Globus pallidus (tissue), 1 donor: Measurements from ENCODE around the gene NPNT.
"Not testable (repeated sequence)": the region's sequence is repeated elsewhere in the genome, so short reads cannot be mapped to it uniquely, and the experiment has no call there.

Experiments used
- DNase-seq: peaks from one replicate; pipeline ENCODE4 v3.0.0-alpha.2; 2015; ENCODE audit warnings: low spot score

Gene NPNT

DNA sequence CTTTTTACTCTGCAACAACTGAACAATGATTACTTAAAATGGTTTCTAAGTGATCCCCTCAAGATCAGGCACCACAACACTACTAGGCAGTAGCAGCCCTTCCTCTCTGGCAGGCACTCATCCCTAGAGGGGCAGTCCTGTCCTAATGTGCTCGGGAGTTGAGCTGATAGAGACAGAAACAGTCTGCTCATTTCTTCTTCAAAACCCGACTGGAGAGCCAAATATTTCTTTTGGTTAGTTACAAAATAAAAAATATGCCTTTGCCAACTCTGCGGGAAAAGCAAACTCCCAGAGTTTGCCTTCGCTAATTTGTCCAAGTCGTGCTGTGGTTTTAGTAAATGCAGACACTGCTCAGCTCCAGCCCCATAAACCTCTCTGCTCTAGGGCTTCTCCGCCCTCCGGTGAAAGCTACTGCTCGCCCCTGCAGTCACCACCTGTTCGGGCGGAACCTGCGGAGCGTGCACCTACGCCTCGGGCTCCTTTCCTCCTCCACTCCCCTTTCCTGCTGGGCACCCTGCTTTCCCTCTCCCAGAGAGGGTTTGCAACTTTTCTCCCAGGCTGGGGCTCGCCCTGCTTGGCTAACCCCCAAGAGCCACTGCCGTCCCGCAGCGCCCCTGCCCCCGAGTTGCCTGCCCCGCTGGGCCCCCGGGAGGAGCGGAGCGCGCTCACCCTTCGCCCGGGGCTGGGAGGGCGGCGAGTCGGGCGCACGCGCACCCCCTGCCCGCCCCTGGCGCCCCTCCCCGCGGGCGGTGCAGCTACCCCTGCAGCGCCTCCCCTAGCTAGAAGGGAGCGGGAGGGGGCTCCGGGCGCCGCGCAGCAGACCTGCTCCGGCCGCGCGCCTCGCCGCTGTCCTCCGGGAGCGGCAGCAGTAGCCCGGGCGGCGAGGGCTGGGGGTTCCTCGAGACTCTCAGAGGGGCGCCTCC, at the start of gene NPNT:
NPNT (plus strand) TSS at position 812 of the 923 bp plus-strand sequence. CDS start 182 bp downstream, outside the sequence.
- DNase-seq = no peak

DNA sequence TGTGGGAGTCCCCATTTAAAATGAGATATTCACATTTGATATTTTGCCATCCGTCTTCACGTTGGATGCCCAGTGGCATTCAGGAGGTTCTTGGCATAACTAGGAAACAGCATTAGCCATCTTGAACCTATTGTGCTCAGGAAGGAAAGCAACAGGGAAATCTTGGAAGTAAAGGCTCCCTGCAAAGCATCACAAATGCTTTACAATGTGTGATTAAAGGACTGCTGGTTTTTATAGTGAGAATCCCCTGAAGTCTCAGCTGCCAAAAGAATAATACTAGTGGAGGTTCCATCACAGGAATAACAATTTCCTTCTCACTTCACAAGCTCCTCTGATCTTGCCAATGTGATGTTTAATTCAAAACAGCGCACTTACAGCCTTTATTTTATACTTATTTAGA, 49.7 kb upstream of the NPNT start:
- DNase-seq = no peak

- not testable (repeated sequence) for DNase-seq
These were observed 46.9 kb upstream of the NPNT start for GRCh38 chr4:105848359-105848758.

DNA sequence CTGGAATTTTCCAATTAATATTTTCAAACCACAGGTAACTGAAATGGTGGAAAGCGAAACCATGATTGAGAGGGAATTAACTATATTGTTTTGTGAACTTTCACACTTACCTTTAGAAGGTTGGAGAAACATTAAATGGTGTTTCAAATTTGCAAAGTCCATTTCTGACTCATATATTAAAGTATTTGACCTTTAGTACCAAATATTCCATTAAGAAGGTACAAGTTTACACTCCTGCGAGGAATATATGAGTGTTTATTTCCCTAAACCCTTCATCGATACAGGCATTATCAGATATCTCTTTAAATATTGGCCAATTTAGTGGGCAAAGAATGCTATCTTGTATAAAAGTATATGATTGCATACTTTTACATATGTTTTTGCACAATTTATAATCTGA, 44.1 kb upstream of the NPNT start:
- DNase-seq = no peak

- not testable (repeated sequence) for DNase-seq
These were observed 43.0 kb upstream of the NPNT start for GRCh38 chr4:105852230-105852629.

DNA sequence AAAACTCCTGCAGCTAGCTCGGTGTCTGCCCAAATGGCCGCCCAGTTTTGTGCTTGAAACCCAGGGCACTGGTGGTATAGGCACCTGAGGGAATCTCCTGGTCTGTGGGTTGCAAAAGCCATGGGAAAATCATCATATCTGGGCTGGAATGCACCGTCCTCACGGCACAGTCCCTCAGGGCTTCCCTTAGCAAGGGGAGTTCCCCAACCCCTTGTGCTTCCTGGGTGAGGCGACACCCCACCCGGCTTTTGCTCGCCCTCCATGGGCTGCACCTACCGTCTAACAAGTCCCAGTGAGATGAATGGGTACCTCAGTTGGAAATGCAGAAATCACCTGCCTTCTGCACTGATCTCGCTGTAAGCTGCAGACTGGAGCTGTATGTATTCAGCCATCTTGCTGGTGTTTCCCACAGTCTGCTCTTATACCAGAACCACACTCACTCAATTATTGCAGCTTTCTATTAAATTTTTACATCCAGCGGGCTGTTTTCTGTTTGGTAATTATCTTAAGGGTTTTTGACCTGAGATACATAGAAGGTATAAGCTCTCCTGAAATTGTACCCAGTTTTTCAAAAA, 36.7 kb upstream of the NPNT start:
- no peak for DNase-seq

DNA sequence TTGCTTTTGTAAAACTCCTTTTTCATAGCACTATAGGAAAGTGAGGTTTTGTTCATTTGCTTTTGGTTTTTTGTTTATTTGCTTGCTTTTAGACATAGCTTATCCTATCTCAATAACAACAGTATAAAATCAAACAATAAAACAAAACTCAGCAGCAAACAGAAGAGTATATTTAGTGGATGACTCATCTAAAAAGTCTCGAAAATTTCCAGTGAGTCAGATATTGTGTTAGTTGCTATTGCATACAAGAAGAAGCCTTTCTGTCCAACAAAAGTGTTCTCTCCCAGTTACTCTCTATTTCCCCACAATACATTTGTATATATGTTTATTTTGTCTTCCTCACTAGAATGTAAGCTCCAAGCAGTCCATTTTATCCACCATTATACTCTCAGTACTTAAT, 36.0 kb upstream of the NPNT start:
- DNase-seq = no peak

DNA sequence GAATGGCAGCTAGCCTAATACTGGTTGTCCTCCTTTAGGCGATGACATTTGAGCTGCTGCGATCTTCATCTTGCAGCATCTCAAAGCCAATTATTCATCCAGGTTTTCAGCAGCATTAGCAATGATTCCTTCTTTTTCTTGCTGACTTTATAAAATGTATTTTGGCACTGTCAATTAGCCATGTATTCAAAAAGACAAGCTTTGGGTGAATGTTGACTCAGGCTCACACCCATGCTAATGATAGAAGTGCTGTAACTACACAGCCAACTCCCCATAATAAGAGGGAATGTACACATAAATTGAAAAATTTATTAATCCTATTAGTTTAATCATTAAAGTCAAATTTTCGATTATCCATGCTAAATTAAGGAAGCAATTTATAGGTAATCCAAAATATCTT, 24.3 kb upstream of the NPNT start:
- no peak for DNase-seq

DNA sequence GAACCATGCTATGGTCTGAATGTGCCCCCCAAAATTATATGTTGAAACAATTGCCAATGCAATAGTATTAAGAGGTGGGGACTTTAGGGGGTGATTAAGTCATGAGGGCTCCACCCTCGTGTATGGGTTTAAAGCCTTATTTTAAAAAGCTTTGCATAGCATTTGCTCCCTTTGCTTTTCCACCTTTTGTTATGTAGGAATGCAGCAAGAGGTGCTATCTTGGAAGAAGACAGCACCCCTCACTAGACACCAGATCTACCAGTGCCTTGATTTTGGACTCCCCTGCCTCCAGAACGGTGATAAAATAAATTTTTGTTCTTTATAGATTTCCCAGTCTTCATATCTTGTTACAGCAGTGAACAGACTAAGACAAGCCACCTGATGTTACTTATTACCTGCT, 23.3 kb upstream of the NPNT start:
- DNase-seq = no peak

GRCh38 chr4:105875233-105875632, 20.0 kb upstream of the NPNT start:
- DNase-seq = no peak

DNA sequence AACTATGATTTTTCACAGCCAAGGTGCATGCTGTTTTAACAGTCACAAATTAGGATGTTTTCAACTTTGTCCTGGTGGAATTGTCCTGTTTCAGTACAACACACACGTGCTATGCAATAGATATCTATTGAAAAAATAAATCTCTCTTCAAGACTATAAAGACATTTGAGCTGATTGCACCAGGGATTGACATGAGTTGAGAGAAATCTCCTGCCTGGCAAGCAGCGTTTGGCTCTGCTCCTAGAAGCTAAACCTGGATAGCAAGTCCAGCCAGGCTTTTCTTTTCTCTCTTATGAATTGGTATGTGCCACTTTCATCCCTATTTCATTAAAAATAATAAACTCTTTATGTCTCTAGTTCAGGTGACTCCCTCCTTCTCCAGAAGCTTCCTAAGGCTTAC, 16.6 kb upstream of the NPNT start:
- DNase-seq = no peak

DNA sequence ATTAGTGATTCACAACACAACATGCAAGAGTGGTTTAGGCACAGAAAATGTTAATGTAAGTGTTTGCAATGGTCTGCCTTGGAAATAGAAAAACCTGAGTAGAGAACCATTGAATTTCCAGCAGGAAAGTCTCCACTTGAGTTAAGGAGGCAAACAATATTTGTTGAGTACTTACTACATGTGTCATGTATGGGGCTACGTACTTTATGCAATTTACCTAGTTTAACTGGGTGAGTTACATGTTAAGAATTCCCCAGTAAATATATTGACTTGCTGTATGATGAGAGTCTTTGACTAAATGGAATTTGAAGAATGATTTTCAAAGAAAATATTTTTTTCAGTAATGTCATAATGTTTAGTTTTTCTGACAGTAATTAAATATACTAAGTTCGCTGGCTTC, 7.8 kb upstream of the NPNT start:
- DNase-seq = no peak

DNA sequence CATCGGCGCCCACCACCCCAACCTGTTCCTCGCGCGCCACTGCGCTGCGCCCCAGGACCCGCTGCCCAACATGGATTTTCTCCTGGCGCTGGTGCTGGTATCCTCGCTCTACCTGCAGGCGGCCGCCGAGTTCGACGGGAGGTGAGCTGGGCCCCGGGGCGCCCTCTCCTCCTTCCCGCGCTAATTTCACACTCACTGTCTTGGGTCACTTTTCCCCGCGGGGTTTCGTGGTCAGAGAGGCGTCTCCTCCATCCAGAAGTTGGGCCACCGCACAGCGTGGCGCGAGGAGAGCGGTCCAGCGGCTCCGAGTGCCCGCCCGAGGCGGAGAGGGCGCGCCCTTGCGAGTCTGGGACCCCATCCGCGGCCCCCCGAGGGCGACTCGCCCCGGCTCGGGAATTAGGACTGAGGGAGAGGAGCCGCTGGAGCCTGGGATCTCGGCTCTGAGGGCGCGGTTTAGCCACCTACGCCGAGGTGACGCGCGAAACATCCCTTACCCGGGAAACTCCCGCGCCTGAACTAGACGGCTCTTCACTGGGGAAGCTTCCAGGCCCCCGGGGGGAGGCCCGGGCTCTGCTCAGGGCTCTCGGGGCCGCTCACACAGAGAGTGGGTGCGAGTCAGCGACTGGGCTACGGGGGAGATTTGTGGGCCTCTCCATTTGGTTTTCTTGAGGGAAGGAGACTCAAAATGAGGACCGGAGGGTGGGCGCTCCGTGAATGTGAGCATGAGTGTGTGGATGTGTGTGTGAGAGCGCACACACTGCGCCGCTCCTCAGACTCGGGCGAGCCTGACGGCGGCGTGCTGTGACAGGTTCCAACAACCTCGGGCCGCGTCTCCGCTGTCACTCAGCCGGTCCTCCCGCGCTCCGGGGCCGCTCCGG, 551 bp downstream of the NPNT start:
- no peak for DNase-seq

- DNase-seq = no peak
These were observed 1.2 kb downstream of the NPNT start for GRCh38 chr4:105896461-105896942.

DNA sequence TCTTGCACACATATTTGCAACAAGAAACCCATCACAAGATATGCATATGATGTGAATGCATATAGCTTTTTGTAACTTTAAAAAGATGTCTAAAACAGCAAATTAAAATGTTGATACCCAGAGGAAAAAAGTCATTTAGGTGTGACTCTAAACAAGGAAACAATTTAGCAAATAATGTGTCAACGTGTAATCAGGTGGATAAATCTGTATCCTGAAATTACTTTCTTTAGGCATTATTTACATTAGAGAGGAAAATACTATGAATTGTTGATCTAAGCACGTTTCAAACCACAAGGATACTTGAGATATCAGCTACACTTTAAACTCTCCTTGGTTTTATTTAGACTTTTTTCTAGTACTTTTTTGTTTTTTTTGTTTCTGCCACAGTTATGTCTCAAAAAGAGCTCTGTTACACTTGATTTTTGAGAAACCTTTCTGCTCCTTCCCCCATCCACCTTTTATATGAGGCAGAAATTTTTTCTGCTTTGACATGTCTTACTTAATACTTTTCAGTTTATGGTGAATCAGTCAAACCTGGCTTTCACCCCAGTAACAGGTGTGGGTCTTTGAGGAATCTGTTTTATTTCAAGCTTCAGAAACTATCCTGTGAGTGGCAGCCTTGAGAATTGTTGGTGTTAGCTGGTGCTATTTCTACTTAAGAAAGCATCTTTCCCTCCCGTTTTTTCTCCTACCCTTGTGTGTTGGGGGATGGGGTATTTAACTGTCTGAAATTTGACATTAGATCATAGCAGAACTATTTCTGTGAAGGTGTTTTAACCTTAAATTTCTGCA, 1.9 kb downstream of the NPNT start:
- DNase-seq = no peak

- no peak for DNase-seq
These were observed 5.3 kb downstream of the NPNT start for GRCh38 chr4:105900541-105900940.

- DNase-seq = no peak
These were observed 7.4 kb downstream of the NPNT start for GRCh38 chr4:105902550-105903262.

- DNase-seq = no peak
These were observed 14.6 kb downstream of the NPNT start for GRCh38 chr4:105909787-105910281.

- no peak for DNase-seq
These were observed 16.2 kb downstream of the NPNT start for GRCh38 chr4:105911426-105911825.

DNA sequence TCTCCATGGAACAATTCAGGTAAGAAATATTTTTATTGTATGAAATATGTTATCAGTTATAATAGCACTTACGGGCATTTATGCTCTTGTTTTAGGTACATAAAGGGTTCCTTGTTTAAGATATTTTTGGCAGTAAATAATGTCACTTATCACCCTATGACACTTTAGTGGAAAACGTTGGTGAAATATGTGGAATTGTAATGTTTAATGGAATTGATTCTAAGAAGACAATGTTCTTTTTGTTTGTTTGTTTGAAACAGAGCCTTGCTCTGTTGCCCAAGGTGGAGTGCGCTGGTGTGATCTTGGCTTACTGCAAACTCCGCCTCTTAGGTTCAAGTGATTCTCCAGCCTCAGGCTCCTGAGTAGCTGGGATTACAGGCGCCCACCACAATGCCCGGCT, 17.4 kb downstream of the NPNT start:
- no peak for DNase-seq
